ENCODE results near the gene GNB1L.

DNA sequence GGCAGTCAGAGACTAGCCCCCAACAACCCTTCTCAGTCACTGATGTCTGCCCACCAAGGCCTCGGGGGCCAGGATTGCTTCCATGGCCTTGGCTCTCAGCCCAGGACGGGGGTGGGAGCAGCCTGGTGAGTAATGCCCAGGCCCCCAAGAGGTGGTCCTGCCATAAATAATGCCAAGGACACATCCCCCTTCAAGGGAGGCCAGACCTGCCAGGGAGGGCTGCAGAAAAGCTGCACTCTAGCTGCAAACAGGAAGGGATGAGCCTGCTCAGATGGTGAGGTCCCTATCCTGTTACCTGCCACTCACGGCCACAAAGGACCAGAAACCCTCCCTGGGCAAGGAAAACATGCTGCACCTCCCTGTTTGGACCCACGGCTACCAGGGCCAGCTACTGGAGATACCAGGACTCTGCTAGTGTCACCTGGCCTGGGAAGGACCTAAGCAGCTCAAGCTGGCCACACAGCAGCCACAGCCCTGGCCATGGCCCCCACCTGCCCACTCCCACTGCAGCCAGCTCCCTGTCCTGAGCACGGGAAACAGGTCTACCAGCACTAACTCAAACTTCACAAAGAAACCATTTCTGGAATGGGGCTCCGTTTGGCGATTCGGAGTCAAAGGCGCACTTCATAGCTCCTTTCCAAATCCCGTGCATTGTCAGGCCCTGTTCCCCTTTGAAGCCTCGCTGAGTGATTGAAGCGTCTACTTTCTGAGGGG, 12.1 kb downstream of the GNB1L start:
- TF ChIP-seq, protein P1, sequence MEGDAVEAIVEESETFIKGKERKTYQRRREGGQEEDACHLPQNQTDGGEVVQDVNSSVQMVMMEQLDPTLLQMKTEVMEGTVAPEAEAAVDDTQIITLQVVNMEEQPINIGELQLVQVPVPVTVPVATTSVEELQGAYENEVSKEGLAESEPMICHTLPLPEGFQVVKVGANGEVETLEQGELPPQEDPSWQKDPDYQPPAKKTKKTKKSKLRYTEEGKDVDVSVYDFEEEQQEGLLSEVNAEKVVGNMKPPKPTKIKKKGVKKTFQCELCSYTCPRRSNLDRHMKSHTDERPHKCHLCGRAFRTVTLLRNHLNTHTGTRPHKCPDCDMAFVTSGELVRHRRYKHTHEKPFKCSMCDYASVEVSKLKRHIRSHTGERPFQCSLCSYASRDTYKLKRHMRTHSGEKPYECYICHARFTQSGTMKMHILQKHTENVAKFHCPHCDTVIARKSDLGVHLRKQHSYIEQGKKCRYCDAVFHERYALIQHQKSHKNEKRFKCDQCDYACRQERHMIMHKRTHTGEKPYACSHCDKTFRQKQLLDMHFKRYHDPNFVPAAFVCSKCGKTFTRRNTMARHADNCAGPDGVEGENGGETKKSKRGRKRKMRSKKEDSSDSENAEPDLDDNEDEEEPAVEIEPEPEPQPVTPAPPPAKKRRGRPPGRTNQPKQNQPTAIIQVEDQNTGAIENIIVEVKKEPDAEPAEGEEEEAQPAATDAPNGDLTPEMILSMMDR (IDR thresholded peaks at IDR 0.05): no peak
- no peak for TF ChIP-seq EP300 (IDR thresholded peaks at IDR 0.05)

Data from gastroesophageal sphincter (tissue), 3 donors.